Vagina (tissue), 2 donors: ENCODE measurements around the gene MAS1. TPM values are rescaled to one million over a fixed set of nuclear protein-coding genes. Genes with fewer than 3 reads are reported as not detected.

Source experiments
- DNase-seq, 2 donors: peaks; one replicate each; pipeline ENCODE4 v3.0.0-alpha.2; 2017; ENCODE audit errors: extremely low spot score in 2 of 2
- H3K27ac ChIP-seq: fragments of 200-600 bp; sonication (generic); one replicate; pipeline ENCODE4 v1.5.1; 2019
- H3K27me3 ChIP-seq: fragments of 200-600 bp; sonication (generic); one replicate; pipeline ENCODE4 v1.5.1; 2019
- H3K36me3 ChIP-seq, 2 donors: fragments of 200-600 bp; sonication (generic); one replicate each; pipeline ENCODE4 v1.5.1; 2017 to 2019
- H3K4me1 ChIP-seq: fragments of 200-600 bp; sonication (generic); one replicate; pipeline ENCODE4 v1.5.1; 2019
- H3K4me3 ChIP-seq, 2 donors: fragments of 200-600 bp; sonication (generic); 1 replicate in 1 of 2; 2 replicates in 1 of 2; pipeline ENCODE4 v1.5.1; 2016 to 2019
- H3K9me3 ChIP-seq: fragments of 200-600 bp; sonication (generic); one replicate; pipeline ENCODE4 v1.5.1; 2019
- POLR2A ChIP-seq, 2 donors: fragments of 450-650 bp; IDR thresholded peaks; one replicate each; pipeline ENCODE4 v1.6.1; 2017; ENCODE audit warnings: antibody characterized with exemption in 2 of 2, mild to moderate bottlenecking in 2 of 2, moderate library complexity in 2 of 2
- POLR2AphosphoS5 ChIP-seq, 2 donors: sonication (generic); formaldehyde crosslinking; IDR thresholded peaks; one replicate each; pipeline ENCODE4 v1.9.0; 2017; ENCODE audit warnings: antibody characterized with exemption in 2 of 2, mild to moderate bottlenecking in 2 of 2, low read depth in 1 of 2; ENCODE audit not compliant: insufficient read depth in 1 of 2
- intact Hi-C: fragments of 100-400 bp; cut with DNase I; formaldehyde crosslinking; loops from one replicate; pipeline ENCODE4 v1.15.1; 2023
- total RNA-seq: library from RNA; depleted of rRNA; stranded (reverse); fragments of >200 nt; gene quantifications from one replicate; pipeline ENCODE4 v1.2.3, GENCODE V29; 2016
- TF ChIP-seq, protein P1 (sequence below), 3 experiments: fragments of 450-650 bp in 2 of 3; fragments of 200-600 bp in 1 of 3; sonication (generic) in 1 of 3; IDR thresholded peaks; one replicate each; pipeline ENCODE4 v1.5.1; 2017 to 2019; ENCODE audit warnings: antibody characterized with exemption in 3 of 3, mild to moderate bottlenecking in 2 of 3, moderate library complexity in 2 of 3

Gene MAS1
- total RNA-seq, 1 donor from 2014 or later = 0.49 TPM

DNA sequence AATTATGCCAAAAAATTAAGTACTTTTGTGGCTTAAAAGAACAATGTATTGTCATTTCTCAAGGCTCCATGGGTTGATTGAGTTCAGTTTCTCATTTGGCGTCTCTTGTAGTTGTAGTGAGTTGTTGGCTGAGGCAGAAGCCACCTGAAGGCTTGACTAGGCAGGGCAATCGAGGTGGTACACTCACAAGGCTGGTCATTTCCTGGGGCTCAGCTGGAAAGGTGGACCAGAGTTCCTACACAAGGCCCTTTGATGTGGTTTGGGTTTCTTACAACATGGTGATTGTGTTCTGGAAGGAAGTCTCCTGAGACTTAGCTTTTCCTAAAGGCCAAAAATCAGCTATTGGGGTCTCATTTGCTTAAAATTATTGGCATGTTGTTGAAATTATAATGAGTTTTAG, 22.6 kb downstream of the MAS1 start:
- no peaks in the 10 kb centered on the region for H3K4me1 ChIP-seq
- no peak overlapping the region for H3K27ac ChIP-seq
- no peaks in the 10 kb centered on the region for H3K27me3 ChIP-seq
- H3K36me3 ChIP-seq = no peaks in the 10 kb centered on the region
- no peaks in the 10 kb centered on the region for H3K9me3 ChIP-seq
- intact Hi-C loops = no loop called here
- no peak for TF ChIP-seq POLR2A (IDR thresholded peaks at IDR 0.05)
- TF ChIP-seq, protein P1, sequence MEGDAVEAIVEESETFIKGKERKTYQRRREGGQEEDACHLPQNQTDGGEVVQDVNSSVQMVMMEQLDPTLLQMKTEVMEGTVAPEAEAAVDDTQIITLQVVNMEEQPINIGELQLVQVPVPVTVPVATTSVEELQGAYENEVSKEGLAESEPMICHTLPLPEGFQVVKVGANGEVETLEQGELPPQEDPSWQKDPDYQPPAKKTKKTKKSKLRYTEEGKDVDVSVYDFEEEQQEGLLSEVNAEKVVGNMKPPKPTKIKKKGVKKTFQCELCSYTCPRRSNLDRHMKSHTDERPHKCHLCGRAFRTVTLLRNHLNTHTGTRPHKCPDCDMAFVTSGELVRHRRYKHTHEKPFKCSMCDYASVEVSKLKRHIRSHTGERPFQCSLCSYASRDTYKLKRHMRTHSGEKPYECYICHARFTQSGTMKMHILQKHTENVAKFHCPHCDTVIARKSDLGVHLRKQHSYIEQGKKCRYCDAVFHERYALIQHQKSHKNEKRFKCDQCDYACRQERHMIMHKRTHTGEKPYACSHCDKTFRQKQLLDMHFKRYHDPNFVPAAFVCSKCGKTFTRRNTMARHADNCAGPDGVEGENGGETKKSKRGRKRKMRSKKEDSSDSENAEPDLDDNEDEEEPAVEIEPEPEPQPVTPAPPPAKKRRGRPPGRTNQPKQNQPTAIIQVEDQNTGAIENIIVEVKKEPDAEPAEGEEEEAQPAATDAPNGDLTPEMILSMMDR (IDR thresholded peaks at IDR 0.05) = no peak
- TF ChIP-seq POLR2AphosphoS5 (IDR thresholded peaks at IDR 0.05; ENCODE audit: insufficient read depth in 1 of 2, low read depth in 1 of 2) = no peak
- no peak overlapping the region for H3K4me3 ChIP-seq
- no peak for DNase-seq

DNA sequence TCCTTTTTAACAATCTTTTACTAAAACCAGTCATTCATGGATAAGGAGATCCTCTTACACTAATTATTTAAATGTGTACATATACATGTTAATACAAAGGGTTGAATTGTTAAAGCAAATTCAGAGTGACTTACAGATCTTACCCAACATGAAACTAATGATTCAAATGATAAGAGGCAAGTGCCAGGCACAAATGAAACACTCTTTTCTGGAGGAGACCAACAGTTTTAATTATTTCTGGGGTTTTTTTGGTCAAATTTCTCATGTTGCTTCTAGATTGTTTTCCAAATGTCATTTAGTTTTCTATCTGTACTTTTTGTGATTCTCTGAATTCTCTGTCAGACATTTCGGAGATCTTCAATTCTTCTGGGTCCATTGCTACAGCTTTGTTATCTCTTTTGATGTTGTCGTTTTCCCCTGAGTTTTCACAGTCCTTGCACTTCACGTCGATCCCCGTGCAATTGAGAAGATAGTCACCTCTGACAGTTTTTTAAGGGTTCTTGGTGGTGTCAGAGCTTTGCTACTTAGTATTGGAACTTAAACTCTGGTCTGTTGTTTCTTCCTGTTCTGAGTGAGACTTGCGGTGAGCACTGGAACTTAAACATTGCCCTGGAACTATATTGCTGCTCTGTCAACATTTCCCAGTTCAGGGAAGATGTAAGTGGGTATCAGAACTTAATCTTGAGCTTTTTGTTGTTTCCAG, 23.2 kb downstream of the MAS1 start:
- no peak overlapping the region for H3K4me3 ChIP-seq
- H3K36me3 ChIP-seq = no peaks in the 10 kb centered on the region
- intact Hi-C loops = no loop called here
- no peak overlapping the region for H3K27ac ChIP-seq
- no peaks in the 10 kb centered on the region for H3K4me1 ChIP-seq
- no peaks in the 10 kb centered on the region for H3K9me3 ChIP-seq
- no peak for TF ChIP-seq POLR2AphosphoS5 (IDR thresholded peaks at IDR 0.05; ENCODE audit: insufficient read depth in 1 of 2, low read depth in 1 of 2)
- TF ChIP-seq POLR2A (IDR thresholded peaks at IDR 0.05) = no peak
- TF ChIP-seq, protein P1 (IDR thresholded peaks at IDR 0.05) = no peak
- no peaks in the 10 kb centered on the region for H3K27me3 ChIP-seq
- no peak for DNase-seq

DNA sequence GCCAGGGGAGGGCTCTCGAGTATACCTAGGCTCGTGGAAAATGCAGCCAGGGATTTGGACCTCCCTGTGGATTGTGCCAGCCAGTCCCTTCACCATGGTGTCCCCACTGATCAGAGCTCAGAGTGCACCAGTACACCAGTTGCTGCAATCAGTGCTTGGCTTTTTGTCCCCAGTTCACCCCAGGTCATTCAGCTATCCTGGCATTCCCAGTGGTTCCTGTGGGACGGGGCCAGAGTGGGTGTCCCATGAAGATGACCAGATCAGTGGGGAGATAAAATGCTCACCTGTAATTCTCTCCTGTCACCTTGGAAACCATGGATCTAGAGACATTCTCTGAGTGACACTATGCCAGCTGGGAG, 23.8 kb downstream of the MAS1 start:
- no peaks in the 10 kb centered on the region for H3K27me3 ChIP-seq

DNA sequence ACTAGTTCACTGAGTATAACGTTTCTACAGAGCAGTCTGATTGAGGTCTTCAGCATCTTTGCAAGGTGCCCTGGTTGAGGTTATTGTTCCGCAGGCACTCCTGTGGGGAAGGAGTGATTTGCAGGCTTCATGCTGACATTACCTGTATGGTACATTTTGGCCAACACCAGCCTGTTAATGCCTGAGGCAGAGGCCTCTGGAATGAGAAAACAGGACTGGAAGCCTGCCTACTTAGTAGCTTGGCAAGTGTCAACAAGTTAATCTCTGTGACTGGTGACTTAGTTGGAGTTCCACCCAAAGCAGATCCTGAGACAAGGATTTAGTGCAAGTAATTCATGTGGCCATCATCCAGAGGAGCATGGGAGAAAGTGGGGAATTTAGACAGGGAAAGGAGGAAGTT, 24.6 kb downstream of the MAS1 start:
- Histone ChIP-seq H3K4me3 (no peak overlapping the region), H3K9me3 (no peaks in the 10 kb centered on the region), H3K36me3 (no peaks in the 10 kb centered on the region), H3K27ac (no peak overlapping the region), H3K4me1 (no peaks in the 10 kb centered on the region), H3K27me3 (no peaks in the 10 kb centered on the region)
- TF ChIP-seq POLR2AphosphoS5 (IDR thresholded peaks at IDR 0.05; ENCODE audit: insufficient read depth in 1 of 2, low read depth in 1 of 2) (peak in 1 of 2 donors; percentile 43), POLR2A (IDR thresholded peaks at IDR 0.05) (no peak)
- no peak for DNase-seq
- intact Hi-C loops = no loop called here

More for the DNA sequence above, 23.8 kb downstream of the MAS1 start:
- intact Hi-C loops = no loop called here
- H3K4me3 ChIP-seq = no peak overlapping the region
- TF ChIP-seq, protein P1 (IDR thresholded peaks at IDR 0.05) = no peak
- TF ChIP-seq POLR2AphosphoS5 (IDR thresholded peaks at IDR 0.05; ENCODE audit: insufficient read depth in 1 of 2, low read depth in 1 of 2) = no peak
- no peak for TF ChIP-seq POLR2A (IDR thresholded peaks at IDR 0.05)
- no peaks in the 10 kb centered on the region for H3K36me3 ChIP-seq
- H3K9me3 ChIP-seq = no peaks in the 10 kb centered on the region
- no peak overlapping the region for H3K27ac ChIP-seq
- no peak for DNase-seq
- no peaks in the 10 kb centered on the region for H3K4me1 ChIP-seq

DNA sequence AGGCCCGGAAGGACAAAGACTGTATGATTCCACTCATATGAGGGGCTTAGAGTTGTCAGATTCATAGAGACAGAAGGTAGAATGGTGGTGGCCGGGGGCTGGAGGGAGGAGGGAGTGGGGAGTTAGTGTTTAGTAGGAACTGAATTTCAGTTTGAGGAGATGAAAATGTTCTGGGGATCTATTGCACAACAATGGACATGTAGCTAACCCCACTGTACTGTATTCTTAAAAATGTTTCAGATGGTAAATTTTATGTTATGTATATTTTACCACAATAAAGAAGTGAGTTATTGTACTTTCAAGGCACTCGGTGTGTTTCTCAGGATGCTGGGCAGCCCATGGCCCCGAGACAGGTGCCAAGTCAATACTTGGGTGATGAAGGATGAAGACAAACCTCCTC, 25.4 kb downstream of the MAS1 start:
- Histone ChIP-seq H3K9me3 (no peaks in the 10 kb centered on the region), H3K4me3 (no peak overlapping the region), H3K27ac (no peak overlapping the region), H3K4me1 (no peaks in the 10 kb centered on the region), H3K36me3 (no peaks in the 10 kb centered on the region), H3K27me3 (no peaks in the 10 kb centered on the region)
- no peak for DNase-seq
- no peak for TF ChIP-seq POLR2A (IDR thresholded peaks at IDR 0.05)
- TF ChIP-seq, protein P1 (IDR thresholded peaks at IDR 0.05) = no peak
- no peak for TF ChIP-seq POLR2AphosphoS5 (IDR thresholded peaks at IDR 0.05; ENCODE audit: insufficient read depth in 1 of 2, low read depth in 1 of 2)
- intact Hi-C loops = no loop called here
